ENCODE results near the gene PRKN.

- TF ChIP-seq CTCF (IDR thresholded peaks at IDR 0.05; ENCODE audit: poor library complexity, severe bottlenecking) (no peak), REST (IDR thresholded peaks at IDR 0.05; ENCODE audit: borderline replicate concordance) (no peak), POLR2AphosphoS5 (IDR thresholded peaks at IDR 0.05) (no peak), RAD21 (conservative IDR thresholded peaks at IDR 0.05) (no peak), TAF1 (IDR thresholded peaks at IDR 0.05; ENCODE audit: low read depth) (no peak), EP300 (conservative IDR thresholded peaks at IDR 0.05; ENCODE audit: poor library complexity, severe bottlenecking) (no peak), EZH2 (IDR thresholded peaks at IDR 0.05; ENCODE audit: borderline replicate concordance, insufficient read depth, low read length, poor library complexity, severe bottlenecking) (no peak), MXI1 (conservative IDR thresholded peaks at IDR 0.05; ENCODE audit: poor library complexity, severe bottlenecking) (no peak), SMC3 (conservative IDR thresholded peaks at IDR 0.05; ENCODE audit: poor library complexity) (no peak)
Measured at GRCh38 chr6:161583584-161583983, 1144.0 kb downstream of the PRKN start.

Data from neural cell (in vitro differentiated cells).